Keratinocyte (primary cell): ENCODE measurements around the gene SEL1L3. TPM values are rescaled to one million over a fixed set of nuclear protein-coding genes. Genes with fewer than 3 reads are reported as not detected.
A peak's percentile ranks its signal among the peaks of the same experiment; 100 is the strongest.
"Not testable (repeated sequence)": the region's sequence is repeated elsewhere in the genome, so short reads cannot be mapped to it uniquely, and the experiment has no call there.

Source experiments
- DNase-seq: peaks from one replicate; pipeline ENCODE4 v3.0.0-alpha.2; 2011; ENCODE audit warnings: low read depth, missing footprints, low spot score
- FAIRE-seq: peaks from 2 replicates; lab custom pipeline; 2011; peaks lifted over from hg19 to GRCh38; lab: Jason Lieb, UNC
- H2AFZ ChIP-seq: 2 replicates; pipeline ENCODE4 v1.6.0; 2012; ENCODE audit warnings: low read length, control low read depth, inconsistent platforms; ENCODE audit not compliant: control insufficient read depth
- H3K27ac ChIP-seq: 2 replicates; pipeline ENCODE4 v1.5.1; 2011; ENCODE audit warnings: low read length; ENCODE audit not compliant: control insufficient read depth, insufficient read depth
- H3K27me3 ChIP-seq: 3 replicates; pipeline ENCODE4 v1.6.0; 2011; ENCODE audit warnings: low read length; ENCODE audit not compliant: control insufficient read depth, insufficient read depth; ENCODE audit errors: extremely low read depth
- H3K36me3 ChIP-seq, 2 experiments: 2 replicates in 1 of 2; 3 replicates in 1 of 2; pipeline ENCODE4 v1.5.1; 2011; ENCODE audit warnings: low read length in 2 of 2, mild to moderate bottlenecking in 1 of 2; ENCODE audit not compliant: control insufficient read depth in 2 of 2, insufficient read depth in 2 of 2; ENCODE audit errors: extremely low read depth in 1 of 2
- H3K4me1 ChIP-seq: 3 replicates; pipeline ENCODE4 v1.5.1; 2011; ENCODE audit warnings: low read length; ENCODE audit not compliant: control insufficient read depth, insufficient read depth; ENCODE audit errors: extremely low read depth
- H3K4me2 ChIP-seq: 3 replicates; pipeline ENCODE4 v1.6.0; 2011; ENCODE audit warnings: low read depth, low read length; ENCODE audit not compliant: control insufficient read depth, insufficient read depth; ENCODE audit errors: extremely low read depth
- H3K4me3 ChIP-seq, 3 experiments: fragments of 200-600 bp in 1 of 3; sonication (generic) in 1 of 3; 2 replicates in 2 of 3; 3 replicates in 1 of 3; pipeline ENCODE4 v1.5.1; 2011 to 2016; ENCODE audit warnings: low read length in 3 of 3, mild to moderate bottlenecking in 3 of 3, control low read depth in 2 of 3, inconsistent platforms in 1 of 3, low read depth in 1 of 3, mixed read lengths in 1 of 3, mixed run types in 1 of 3, moderate library complexity in 1 of 3; ENCODE audit not compliant: control insufficient read depth in 2 of 3, insufficient read depth in 2 of 3; ENCODE audit errors: extremely low read depth in 1 of 3
- H3K79me2 ChIP-seq: 2 replicates; pipeline ENCODE4 v1.6.0; 2012; ENCODE audit warnings: low read length; ENCODE audit not compliant: control insufficient read depth, insufficient read depth
- H3K9ac ChIP-seq: 3 replicates; pipeline ENCODE4 v1.6.0; 2011; ENCODE audit warnings: low read length; ENCODE audit not compliant: control insufficient read depth, insufficient read depth; ENCODE audit errors: extremely low read depth
- H3K9me1 ChIP-seq: 3 replicates; pipeline ENCODE4 v1.6.0; 2011; ENCODE audit warnings: low read length; ENCODE audit not compliant: control insufficient read depth, insufficient read depth; ENCODE audit errors: extremely low read depth
- H3K9me3 ChIP-seq: 2 replicates; pipeline ENCODE4 v1.5.1; 2012; ENCODE audit warnings: low read depth, low read length; ENCODE audit not compliant: control insufficient read depth
- H4K20me1 ChIP-seq: 3 replicates; pipeline ENCODE4 v1.6.0; 2011; ENCODE audit warnings: low read length; ENCODE audit not compliant: control insufficient read depth, insufficient read depth; ENCODE audit errors: extremely low read depth
- dilution Hi-C: fragments of 300-500 bp; cut with MboI; formaldehyde crosslinking; loops from one replicate; pipeline ENCODE4 v1.7.0; 2020; ENCODE audit warnings: low sequenced_read_pairs; ENCODE audit not compliant: extremely low pct_ligation_motif_present
- polyA plus RNA-seq, 5 experiments: library from polyadenylated mRNA; depleted of rRNA in 3 of 5; stranded (reverse) in 3 of 5; stranded (forward) in 1 of 5; unstranded in 1 of 5; fragments of >200 nt; gene quantifications; 1 replicate in 1 of 5; 2 replicates in 3 of 5; 3 replicates in 1 of 5; pipeline versions ENCODE4 v1.2.1 to v1.2.3, GENCODE V29; 2011 to 2012; ENCODE audit warnings: missing spikeins in 2 of 5, low read depth in 1 of 5, low replicate concordance in 1 of 5
- TF ChIP-seq, protein P1 (sequence below), 3 experiments: IDR thresholded peaks in 1 of 3; conservative IDR thresholded peaks in 1 of 3; optimal IDR thresholded peaks in 1 of 3; 2 replicates in 2 of 3; 3 replicates in 1 of 3; pipeline versions ENCODE3 to v1.5.1; 2011; ENCODE audit warnings: low read length in 3 of 3, mild to moderate bottlenecking in 3 of 3, moderate library complexity in 2 of 3, control low read depth in 1 of 3, inconsistent platforms in 1 of 3; ENCODE audit not compliant: insufficient read depth in 2 of 3; ENCODE audit errors: extremely low read depth in 1 of 3

Gene SEL1L3
- polyA plus RNA-seq, 1 donor (not counting 4 experiments of a cell fraction or from before 2014, with no cell fraction given), result 67.9 TPM

- peaks cover 11% of the 10 kb centered on the region for H3K4me1 ChIP-seq
- no peaks in the 10 kb centered on the region for H4K20me1 ChIP-seq
- no peaks in the 10 kb centered on the region for H3K79me2 ChIP-seq
- no peak overlapping the region for H2AFZ ChIP-seq
- H3K4me2 ChIP-seq, result no peak overlapping the region
- no peaks in the 10 kb centered on the region for H3K27me3 ChIP-seq
- H3K4me3 ChIP-seq, result no peak overlapping the region
- H3K9ac ChIP-seq, result no peak overlapping the region
- H3K9me1 ChIP-seq, result no peaks in the 10 kb centered on the region
- TF ChIP-seq, protein P1, sequence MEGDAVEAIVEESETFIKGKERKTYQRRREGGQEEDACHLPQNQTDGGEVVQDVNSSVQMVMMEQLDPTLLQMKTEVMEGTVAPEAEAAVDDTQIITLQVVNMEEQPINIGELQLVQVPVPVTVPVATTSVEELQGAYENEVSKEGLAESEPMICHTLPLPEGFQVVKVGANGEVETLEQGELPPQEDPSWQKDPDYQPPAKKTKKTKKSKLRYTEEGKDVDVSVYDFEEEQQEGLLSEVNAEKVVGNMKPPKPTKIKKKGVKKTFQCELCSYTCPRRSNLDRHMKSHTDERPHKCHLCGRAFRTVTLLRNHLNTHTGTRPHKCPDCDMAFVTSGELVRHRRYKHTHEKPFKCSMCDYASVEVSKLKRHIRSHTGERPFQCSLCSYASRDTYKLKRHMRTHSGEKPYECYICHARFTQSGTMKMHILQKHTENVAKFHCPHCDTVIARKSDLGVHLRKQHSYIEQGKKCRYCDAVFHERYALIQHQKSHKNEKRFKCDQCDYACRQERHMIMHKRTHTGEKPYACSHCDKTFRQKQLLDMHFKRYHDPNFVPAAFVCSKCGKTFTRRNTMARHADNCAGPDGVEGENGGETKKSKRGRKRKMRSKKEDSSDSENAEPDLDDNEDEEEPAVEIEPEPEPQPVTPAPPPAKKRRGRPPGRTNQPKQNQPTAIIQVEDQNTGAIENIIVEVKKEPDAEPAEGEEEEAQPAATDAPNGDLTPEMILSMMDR (optimal IDR thresholded peaks at IDR 0.05 in 1 of 3, IDR thresholded peaks at IDR 0.05 in 1 of 3, conservative IDR thresholded peaks at IDR 0.05 in 1 of 3; ENCODE audit: extremely low read depth in 1 of 3, insufficient read depth in 2 of 3, low read length in 3 of 3), result no peak
- DNase-seq (no peak), FAIRE-seq (no peak)
- no peak overlapping the region for H3K27ac ChIP-seq
- no peaks in the 10 kb centered on the region for H3K9me3 ChIP-seq
- no peaks in the 10 kb centered on the region for H3K36me3 ChIP-seq
- dilution Hi-C loops, result no loop called here
These were observed 5.0 kb upstream of the SEL1L3 start for GRCh38 chr4:25867781-25868294.

GRCh38 chr4:25866401-25866800, 3.6 kb upstream of the SEL1L3 start:
- H3K9me3 ChIP-seq, DNase-seq, H4K20me1 ChIP-seq, H3K4me3 ChIP-seq, H3K9me1 ChIP-seq, H3K27me3 ChIP-seq, FAIRE-seq, H3K36me3 ChIP-seq, H3K9ac ChIP-seq, dilution Hi-C loops, H3K79me2 ChIP-seq, H2AFZ ChIP-seq, H3K27ac ChIP-seq, H3K4me2 ChIP-seq: not testable (repeated sequence)
- peaks cover 14% of the 10 kb centered on the region for H3K4me1 ChIP-seq

- Histone ChIP-seq H3K27me3 (no peaks in the 10 kb centered on the region), H3K4me3 (no peak overlapping the region), H4K20me1 (no peaks in the 10 kb centered on the region), H3K9me3 (no peaks in the 10 kb centered on the region), H3K9ac (peak overlapping the region; percentile 1), H3K4me1 (peaks cover 20% of the 10 kb centered on the region), H3K4me2 (no peak overlapping the region), H3K27ac (peak overlapping the region; percentile 38), H3K79me2 (peaks cover 8% of the 10 kb centered on the region), H2AFZ (no peak overlapping the region), H3K9me1 (no peaks in the 10 kb centered on the region), H3K36me3 (no peaks in the 10 kb centered on the region)
- DNase-seq, result peak; percentile 93
- TF ChIP-seq, protein P1 (optimal IDR thresholded peaks at IDR 0.05 in 1 of 3, IDR thresholded peaks at IDR 0.05 in 1 of 3, conservative IDR thresholded peaks at IDR 0.05 in 1 of 3; ENCODE audit: extremely low read depth in 1 of 3, insufficient read depth in 2 of 3, low read length in 3 of 3), result no peak
- dilution Hi-C loops, result no loop called here
- peak; percentile 95 for FAIRE-seq
These were observed 2.8 kb upstream of the SEL1L3 start for GRCh38 chr4:25865586-25865985.
